SU-DHL-6 (cell line): Measurements from ENCODE around the gene S100A5.

Source experiments
- H2AFZ ChIP-seq: fragments of 200-600 bp; sonication (generic); 2 replicates; pipeline ENCODE4 v1.6.1; 2014; ENCODE audit warnings: low read depth, mild to moderate bottlenecking, moderate library complexity, mixed read lengths, antibody characterized with exemption, low read length; ENCODE audit not compliant: severe bottlenecking
- H3F3A ChIP-seq: fragments of 200-600 bp; shearing (Covaris generic); 2 replicates; pipeline ENCODE4 v1.6.0; 2016; ENCODE audit warnings: antibody characterized with exemption, mild to moderate bottlenecking; ENCODE audit not compliant: insufficient read depth
- H3K27ac ChIP-seq: fragments of 200-600 bp; sonication (generic); 2 replicates; pipeline ENCODE4 v1.5.1; 2016; ENCODE audit warnings: low read depth, mild to moderate bottlenecking, low read length, moderate library complexity, mixed read lengths
- H3K27me3 ChIP-seq: fragments of 200-600 bp; sonication (generic), shearing (Covaris generic); 2 replicates; pipeline ENCODE4 v1.6.0; 2014; ENCODE audit warnings: mild to moderate bottlenecking, low read length
- H3K36me3 ChIP-seq: fragments of 200-600 bp; sonication (generic); 2 replicates; pipeline ENCODE4 v1.6.1; 2014; ENCODE audit warnings: mild to moderate bottlenecking, low read length, mixed read lengths
- H3K4me2 ChIP-seq: fragments of 300-600, 200-600 bp; shearing (Covaris generic), sonication (generic); 2 replicates; pipeline ENCODE4 v1.6.0; 2014; ENCODE audit warnings: low read length, low read depth, mild to moderate bottlenecking; ENCODE audit not compliant: poor library complexity, severe bottlenecking
- H3K4me3 ChIP-seq: fragments of 200-600 bp; sonication (generic); 2 replicates; pipeline ENCODE4 v1.5.1; 2014; ENCODE audit warnings: antibody characterized with exemption, low read length, mild to moderate bottlenecking, mixed read lengths; ENCODE audit not compliant: insufficient read depth, poor library complexity, severe bottlenecking
- H3K79me2 ChIP-seq: fragments of 200-600 bp; sonication (generic); 2 replicates; pipeline ENCODE4 v1.6.1; 2014; ENCODE audit warnings: mild to moderate bottlenecking, low read length, moderate library complexity; ENCODE audit not compliant: insufficient read depth
- H3K9ac ChIP-seq: fragments of 200-600 bp; sonication (generic); 2 replicates; pipeline ENCODE4 v1.7.0; 2014; ENCODE audit warnings: mild to moderate bottlenecking, low read length
- H3K9me2 ChIP-seq: fragments of 200-600 bp; sonication (generic); replicated peaks from 2 replicates; pipeline ENCODE4 v1.6.1; 2014; ENCODE audit warnings: low read length; ENCODE audit not compliant: insufficient read depth
- H3K9me3 ChIP-seq: fragments of 200-600 bp; sonication (generic); 2 replicates; pipeline ENCODE4 v1.6.1; 2014; ENCODE audit warnings: low read length, mixed read lengths; ENCODE audit not compliant: insufficient read depth
- H4K20me1 ChIP-seq: fragments of 200-600 bp; sonication (generic); 2 replicates; pipeline ENCODE4 v1.6.1; 2014; ENCODE audit warnings: low read depth, mild to moderate bottlenecking, antibody characterized with exemption, low read length, moderate library complexity, mixed read lengths
- CTCF ChIP-seq: fragments of 200-600 bp; sonication (generic); IDR thresholded peaks from one replicate; pipeline ENCODE4 v1.5.1; 2017; ENCODE audit warnings: antibody characterized with exemption, mild to moderate bottlenecking, low read length, moderate library complexity; ENCODE audit not compliant: insufficient read depth, poor library complexity, severe bottlenecking
- EZH2phosphoT487 ChIP-seq: fragments of 200-600 bp; sonication (generic), shearing (Covaris generic); conservative IDR thresholded peaks from 2 replicates; pipeline ENCODE4 v1.6.1; 2018; ENCODE audit warnings: mild to moderate bottlenecking, antibody characterized with exemption, low read length, moderate library complexity, mixed read lengths

Gene S100A5

GRCh38 chr1:153550398-153550758, 9.6 kb upstream of the S100A5 start:
- H3K27ac ChIP-seq = no peak overlapping the region
- H3K9me2 ChIP-seq = no peaks in the 10 kb centered on the region
- no peaks in the 10 kb centered on the region for H3K36me3 ChIP-seq
- H3K9me3 ChIP-seq = no peaks in the 10 kb centered on the region
- H4K20me1 ChIP-seq = no peaks in the 10 kb centered on the region
- no peak overlapping the region for H3K4me3 ChIP-seq
- H3F3A ChIP-seq = no peaks in the 10 kb centered on the region
- no peaks in the 10 kb centered on the region for H3K79me2 ChIP-seq
- no peak overlapping the region for H3K9ac ChIP-seq
- H3K4me2 ChIP-seq = no peak overlapping the region
- H2AFZ ChIP-seq = no peak overlapping the region
- TF ChIP-seq EZH2phosphoT487 (no peak), CTCF (no peak)
- H3K27me3 ChIP-seq = no peaks in the 10 kb centered on the region

GRCh38 chr1:153549741-153550397, 9.1 kb upstream of the S100A5 start:
- Histone ChIP-seq H3K9me2 (no peaks in the 10 kb centered on the region), H3K9ac (no peak overlapping the region), H3K36me3 (no peaks in the 10 kb centered on the region), H3F3A (no peaks in the 10 kb centered on the region), H3K27ac (no peak overlapping the region), H3K27me3 (no peaks in the 10 kb centered on the region), H3K4me2 (no peak overlapping the region), H3K79me2 (no peaks in the 10 kb centered on the region), H3K9me3 (no peaks in the 10 kb centered on the region), H2AFZ (no peak overlapping the region), H3K4me3 (no peak overlapping the region), H4K20me1 (no peaks in the 10 kb centered on the region)
- TF ChIP-seq EZH2phosphoT487 = no peak
- TF ChIP-seq CTCF = no peak

- no peak within 1 kb of the TSS for H2AFZ ChIP-seq
- no peaks in the 10 kb centered on the region for H3K9me3 ChIP-seq
- no peak within 1 kb of the TSS for H3K4me3 ChIP-seq
- no peaks in the 10 kb centered on the region for H3F3A ChIP-seq
- no peak within 1 kb of the TSS for H3K27ac ChIP-seq
- H3K4me2 ChIP-seq = no peak within 1 kb of the TSS
- no peaks in the 10 kb centered on the region for H3K9me2 ChIP-seq
- H3K27me3 ChIP-seq = no peaks in the 10 kb centered on the region
- no peaks in the 10 kb centered on the region for H3K36me3 ChIP-seq
- H3K9ac ChIP-seq = no peak within 1 kb of the TSS
- no peaks in the 10 kb centered on the region for H3K79me2 ChIP-seq
- no peaks in the 10 kb centered on the region for H4K20me1 ChIP-seq
- TF ChIP-seq CTCF = no peak
- no peak for TF ChIP-seq EZH2phosphoT487
Observed at GRCh38 chr1:153548722-153549688, 8.3 kb upstream of the S100A5 start, which contains the start of gene S100A3. TSS of gene S100A3 (minus strand) at chr1:153549258. CDS start at chr1:153548485, 773 bp downstream.
